HG03575 (cell line): ENCODE data around the gene TMCO2.

Source experiments
- ATAC-seq: cut with Tn5 transposase; IDR thresholded peaks from one replicate; pipeline ENCODE4 v1.9.1; 2021; ENCODE audit not compliant: unreplicated experiment, insufficient number of reproducible peaks, low FRiP score; ENCODE audit errors: extremely low read depth

Gene TMCO2

GRCh38 chr1:40256401-40257084 is 8.8 kb downstream of the TMCO2 start:
- ATAC-seq, result no peak

GRCh38 chr1:40257313-40257687 is 9.6 kb downstream of the TMCO2 start:
- no peak for ATAC-seq

GRCh38 chr1:40257688-40258444 is 10.1 kb downstream of the TMCO2 start, which contains the start of gene ZMPSTE24:
ZMPSTE24 (plus strand) TSS chr1:40258236; CDS start chr1:40258272, 36 bp downstream.
- ATAC-seq, result no peak

DNA sequence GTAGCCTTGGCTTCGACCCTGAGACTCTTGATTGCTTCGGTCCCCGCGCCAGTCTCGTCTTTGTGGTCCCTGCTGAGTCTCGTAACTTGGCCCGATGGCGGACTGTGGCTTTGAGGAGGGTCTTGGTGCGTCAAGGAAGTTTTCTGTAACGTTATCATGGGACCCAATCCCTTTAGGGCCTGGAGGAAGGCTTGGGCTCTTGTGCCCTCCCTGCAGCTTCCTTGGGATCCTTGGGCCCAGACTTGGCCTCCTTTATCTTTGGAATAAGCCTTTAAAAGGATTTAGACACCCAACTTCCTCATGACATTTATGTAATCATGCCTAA is 10.7 kb downstream of the TMCO2 start:
- ATAC-seq, result no peak

DNA sequence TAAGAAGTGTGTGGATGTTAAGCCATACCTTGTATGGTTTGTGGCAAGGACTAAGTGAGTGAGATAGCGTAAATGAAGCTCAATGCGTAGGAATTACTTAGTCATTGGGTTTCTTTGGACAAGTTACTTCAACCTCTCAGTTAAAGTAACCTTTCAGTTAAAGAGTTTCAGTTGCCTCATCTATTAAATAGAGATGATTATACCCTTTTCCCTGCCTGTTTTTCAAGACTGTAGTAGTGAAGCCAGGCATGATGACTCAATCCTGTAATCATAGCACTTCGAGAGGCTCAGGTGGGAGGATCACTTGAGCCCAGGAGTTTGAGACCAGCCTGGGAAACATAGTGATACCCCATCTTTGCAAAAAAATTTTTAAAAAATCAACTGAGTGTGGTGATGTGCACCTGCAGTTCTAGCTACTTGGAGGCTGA is 16.6 kb downstream of the TMCO2 start:
- no peak for ATAC-seq

GRCh38 chr1:40265298-40265697 is 17.6 kb downstream of the TMCO2 start:
- ATAC-seq, result no peak

DNA sequence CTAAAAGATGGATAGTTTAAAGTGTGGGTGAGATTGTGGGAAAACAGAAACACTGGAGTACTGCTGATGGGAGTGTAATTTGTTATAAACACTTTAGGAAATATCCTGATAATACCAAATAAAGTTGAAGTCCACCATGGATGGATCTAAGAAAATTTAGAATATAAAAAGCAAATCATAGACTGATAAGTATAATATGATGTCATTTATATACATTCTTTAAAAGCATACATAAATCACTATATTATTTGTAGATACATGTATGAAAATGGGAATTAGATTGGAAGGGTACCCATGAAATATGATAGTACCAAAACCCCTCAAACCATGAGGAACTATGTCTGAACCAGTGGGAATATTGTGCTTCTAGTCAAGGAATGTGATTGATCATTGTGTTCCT is 18.2 kb downstream of the TMCO2 start:
- ATAC-seq, result no peak

GRCh38 chr1:40266786-40267535 is 19.2 kb downstream of the TMCO2 start:
- ATAC-seq, result no peak

DNA sequence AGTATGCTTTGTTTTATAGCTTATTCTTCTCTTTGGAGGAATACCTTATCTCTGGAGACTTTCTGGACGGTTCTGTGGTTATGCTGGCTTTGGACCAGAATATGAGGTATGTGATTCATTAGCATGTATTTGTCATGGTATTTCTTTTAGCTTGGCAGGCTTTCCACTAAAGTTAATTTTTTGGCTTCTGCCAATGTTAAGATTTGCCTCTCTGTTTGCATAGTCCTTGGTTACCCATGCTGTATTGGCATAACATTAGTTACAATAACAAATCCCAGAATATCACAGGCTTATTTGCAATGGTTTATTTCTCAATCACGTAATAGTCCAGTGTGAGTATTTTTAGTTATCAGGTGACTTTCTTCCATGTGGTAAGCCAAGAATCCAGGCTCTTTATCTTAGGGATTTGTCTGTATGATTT is 20.0 kb downstream of the TMCO2 start:
- no peak for ATAC-seq

DNA sequence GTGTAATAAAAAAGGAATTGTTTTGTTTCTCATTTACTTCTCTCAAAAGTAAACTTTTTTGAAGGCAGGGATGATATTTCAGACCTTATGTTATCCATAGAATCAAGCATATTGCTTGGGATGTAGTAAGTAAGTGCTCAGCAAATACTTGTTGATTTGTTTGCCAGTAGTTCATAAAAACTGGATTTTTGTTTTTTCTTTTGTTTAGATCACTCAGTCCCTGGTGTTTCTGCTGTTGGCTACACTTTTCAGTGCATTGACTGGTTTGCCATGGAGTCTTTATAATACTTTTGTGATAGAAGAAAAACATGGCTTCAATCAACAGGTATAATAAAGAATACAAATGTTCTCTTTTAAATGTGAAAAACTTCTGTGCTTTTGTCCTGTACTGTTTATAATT is 20.5 kb downstream of the TMCO2 start:
- ATAC-seq, result no peak

DNA sequence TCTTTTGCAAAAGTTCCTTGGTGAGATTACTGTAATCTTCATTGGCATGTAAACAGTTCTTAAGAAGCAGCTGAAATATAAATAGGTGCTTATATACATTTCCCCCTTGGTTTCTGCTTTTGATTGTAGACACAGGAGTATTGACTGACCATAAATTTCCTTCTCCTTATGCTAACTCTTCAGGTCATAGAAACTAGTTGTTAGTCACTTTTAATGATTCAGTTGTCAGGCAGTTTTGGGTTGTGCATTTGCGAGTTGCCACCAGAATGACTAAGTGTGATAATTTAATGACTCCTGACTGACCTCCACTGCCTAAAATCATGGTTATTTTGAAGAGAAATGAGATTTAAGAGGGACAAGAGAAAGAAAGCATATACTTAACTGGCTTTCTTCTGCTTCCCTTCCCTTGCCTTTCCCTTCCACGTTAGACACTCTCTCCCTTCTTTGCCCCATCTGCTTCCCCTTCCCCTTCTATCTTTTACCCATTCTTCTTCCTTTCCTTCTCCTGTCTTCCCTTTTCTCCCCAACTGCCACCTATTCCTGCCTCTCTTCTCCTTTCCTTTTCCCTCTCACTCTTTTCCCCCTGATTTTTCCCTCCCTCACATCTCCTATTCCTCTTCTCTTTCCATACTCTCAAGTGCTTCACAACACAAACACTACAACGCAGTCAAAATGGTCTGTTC is 22.6 kb downstream of the TMCO2 start:
- ATAC-seq, result no peak

DNA sequence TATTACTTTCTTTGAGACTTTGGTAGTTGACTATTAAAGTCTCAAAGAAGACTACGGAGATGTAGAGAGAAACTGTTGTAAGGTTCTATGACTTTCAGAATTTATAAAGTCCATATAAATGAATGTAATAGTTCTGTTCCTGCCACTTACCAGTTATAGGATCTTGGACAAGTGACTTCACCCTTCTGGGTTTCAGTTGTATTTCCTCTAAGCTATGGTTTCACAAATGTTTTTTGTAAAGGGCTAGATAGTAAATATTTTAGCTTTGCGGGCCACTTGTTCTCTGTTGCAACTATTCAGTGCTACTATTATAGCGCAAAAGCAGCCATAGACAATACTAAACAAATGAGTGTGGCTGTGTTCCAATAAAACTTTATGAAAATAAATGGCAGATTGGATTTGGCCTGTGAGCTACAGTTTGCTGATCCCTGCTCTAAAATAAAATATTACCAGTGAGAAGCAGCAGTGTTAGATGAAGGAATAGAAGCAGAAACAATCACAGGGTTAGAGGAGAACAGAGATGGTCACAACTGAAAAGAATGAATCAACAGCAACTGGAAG is 25.0 kb downstream of the TMCO2 start:
- ATAC-seq, result no peak

- no peak for ATAC-seq
Measured at GRCh38 chr1:40273547-40274166, 25.9 kb downstream of the TMCO2 start.

GRCh38 chr1:40274331-40274730 is 26.6 kb downstream of the TMCO2 start:
- ATAC-seq, result no peak

GRCh38 chr1:40276122-40276521 is 28.4 kb downstream of the TMCO2 start:
- no peak for ATAC-seq

DNA sequence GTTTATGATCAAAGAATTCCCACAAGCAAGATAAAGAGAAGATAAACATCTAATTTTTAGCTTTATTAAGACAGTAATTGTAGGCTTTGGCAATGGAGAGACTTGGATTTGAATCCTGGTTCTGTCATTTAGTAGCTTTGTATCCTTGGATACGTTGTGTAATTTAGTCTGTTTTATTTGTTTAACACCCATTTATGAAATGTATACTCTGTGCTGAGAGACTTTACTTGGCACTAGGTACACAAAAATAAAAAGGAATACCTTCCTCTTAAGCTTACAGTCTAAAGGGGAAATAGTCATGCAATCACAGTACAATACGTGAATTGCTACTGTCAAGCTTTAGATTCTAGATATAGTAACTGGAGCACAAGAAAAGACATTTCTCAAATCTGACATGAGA is 34.1 kb downstream of the TMCO2 start:
- no peak for ATAC-seq

GRCh38 chr1:40291293-40291692 is 43.6 kb downstream of the TMCO2 start:
- no peak for ATAC-seq

GRCh38 chr1:40299366-40300248 is 51.9 kb downstream of the TMCO2 start:
- ATAC-seq, result no peak
